Stomach (tissue), 9 donors: ENCODE results near the gene TK2. TPM values are rescaled to one million over a fixed set of nuclear protein-coding genes. Genes with fewer than 3 reads are reported as not detected.
"Not testable (repeated sequence)": the region's sequence is repeated elsewhere in the genome, so short reads cannot be mapped to it uniquely, and the experiment has no call there.

Experiments
- DNase-seq, 2 donors: peaks; one replicate each; pipeline versions ENCODE4 v3.0.0 to v3.0.0-alpha.2; 2013 to 2019
- H3K27ac ChIP-seq, 5 donors: fragments of 200-600 bp in 4 of 5; sonication (generic) in 4 of 5; one replicate each; pipeline ENCODE4 v1.5.1; 2013 to 2019; ENCODE audit warnings: mild to moderate bottlenecking in 1 of 5, moderate library complexity in 1 of 5
- H3K27me3 ChIP-seq, 3 donors: fragments of 200-600 bp; sonication (generic); one replicate each; pipeline ENCODE4 v1.5.1; 2017 to 2019; ENCODE audit warnings: mixed run types in 1 of 3
- H3K36me3 ChIP-seq, 4 donors: fragments of 200-600 bp; sonication (generic); 1 replicate in 3 of 4; 2 replicates in 1 of 4; pipeline ENCODE4 v1.5.1; 2016 to 2019
- H3K4me1 ChIP-seq, 4 donors: fragments of 200-600 bp; sonication (generic); one replicate each; pipeline ENCODE4 v1.5.1; 2016 to 2019
- H3K4me3 ChIP-seq, 4 donors: fragments of 200-600 bp; sonication (generic) in 3 of 4; one replicate each; pipeline ENCODE4 v1.5.1; 2016 to 2019; ENCODE audit warnings: mild to moderate bottlenecking in 1 of 4
- H3K9me3 ChIP-seq, 4 donors: fragments of 200-600 bp; sonication (generic); one replicate each; pipeline ENCODE4 v1.5.1; 2016 to 2019
- CTCF ChIP-seq, 7 experiments: fragments of 450-650 bp in 4 of 7; fragments of 200-600 bp in 3 of 7; sonication (generic) in 3 of 7; IDR thresholded peaks; one replicate each; pipeline ENCODE4 v1.5.1; 2016 to 2019; ENCODE audit warnings: antibody characterized with exemption in 7 of 7, control low read depth in 2 of 7, mild to moderate bottlenecking in 1 of 7
- EP300 ChIP-seq: sonication (generic); formaldehyde crosslinking; IDR thresholded peaks from one replicate; pipeline ENCODE4 v1.6.1; 2017; ENCODE audit warnings: antibody characterized with exemption
- POLR2A ChIP-seq, 4 donors: fragments of 450-650 bp; IDR thresholded peaks; one replicate each; pipeline ENCODE4 v1.6.1; 2016; ENCODE audit warnings: antibody characterized with exemption in 4 of 4, control low read depth in 2 of 4, mild to moderate bottlenecking in 1 of 4, moderate library complexity in 1 of 4
- POLR2AphosphoS5 ChIP-seq, 3 donors: sonication (generic); formaldehyde crosslinking; IDR thresholded peaks; one replicate each; pipeline ENCODE4 v1.6.1; 2016; ENCODE audit warnings: antibody characterized with exemption in 3 of 3
- WGBS, 5 donors: extraction: QIAGEN DNeasy Blood & Tissue Kit in 3 of 5; methylation state at CpG; one replicate each; pipeline versions ENCODE4 v1.1.5 to v1.1.7; 2013 to 2018; 5-methylcytosine and 5-hydroxymethylcytosine counted together
- intact Hi-C: fragments of 100-400 bp; cut with DNase I; formaldehyde crosslinking; loops from one replicate; pipeline ENCODE4 v1.15.1; 2023; ENCODE audit warnings: low total_unique reads
- polyA plus RNA-seq, 3 donors: library from polyadenylated mRNA; stranded (reverse); fragments of 200-250 nt; gene quantifications; one replicate each; pipeline ENCODE4 v1.2.3, GENCODE V29; 2013
- total RNA-seq, 5 donors: library from RNA; depleted of rRNA; stranded (reverse); fragments of >200 nt; gene quantifications; one replicate each; pipeline versions ENCODE4 v1.1.0 to v1.2.3, GENCODE V29; 2014 to 2016
- donor health status: healthy with polysubstance abuse.
- donor health status: Bipolar disorder and iron deficiency.
- donor health status: healthy.

Gene TK2
- total and polyA plus RNA-seq, 8 donors = 9.8 to 25.0 (median 14.9) TPM

DNA sequence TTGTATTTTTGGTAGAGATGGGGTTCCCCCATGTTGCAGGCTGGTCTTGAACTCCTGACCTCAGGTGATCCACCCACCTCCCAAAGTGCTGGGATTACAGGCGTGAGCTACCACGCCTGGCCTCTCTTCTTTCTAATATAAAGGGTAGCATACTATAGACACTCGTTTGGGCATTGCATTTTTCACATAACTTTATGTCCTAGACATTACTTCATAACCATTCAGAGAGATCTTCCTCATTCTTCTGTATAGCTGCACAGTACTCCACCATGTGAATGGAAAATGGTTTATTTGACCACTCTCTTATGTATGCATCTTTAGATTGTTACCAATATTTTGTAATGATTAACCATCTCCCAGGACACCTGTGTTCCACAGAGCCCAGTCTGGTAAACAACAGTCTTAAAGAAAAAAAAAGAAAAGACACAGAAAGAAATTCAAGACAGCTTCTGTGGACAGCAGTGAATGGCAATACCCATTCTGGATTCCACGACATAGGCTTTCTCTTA is 42.1 kb downstream of the TK2 start:
- TF ChIP-seq EP300 (no peak), CTCF (IDR thresholded peaks at IDR 0.05) (no peak), POLR2AphosphoS5 (IDR thresholded peaks at IDR 0.05) (no peak), POLR2A (IDR thresholded peaks at IDR 0.05) (no peak)
- DNase-seq = no peak
- no peak overlapping the region for H3K4me3 ChIP-seq

DNA sequence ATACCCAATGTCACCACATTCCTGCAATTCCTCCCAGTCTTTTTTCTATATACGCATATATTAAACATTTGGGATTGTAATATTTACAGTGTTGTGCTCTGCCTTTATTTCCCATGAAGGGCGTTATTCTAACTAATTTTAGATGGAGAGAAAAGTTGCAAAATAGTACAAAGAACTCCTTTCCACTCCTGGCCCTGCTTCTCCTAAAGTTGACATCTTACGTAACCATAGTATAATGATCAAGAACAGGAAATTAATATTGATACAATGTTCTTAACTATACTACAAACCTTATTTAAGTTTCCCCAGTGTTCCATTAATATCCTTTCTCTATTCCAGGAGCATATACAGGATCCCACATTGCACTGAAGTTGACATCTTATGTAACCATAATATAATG is 46.3 kb downstream of the TK2 start:
- no peaks in the 10 kb centered on the region for H3K9me3 ChIP-seq
- no peak overlapping the region for H3K27ac ChIP-seq
- DNase-seq = no peak
- no peak for TF ChIP-seq POLR2AphosphoS5 (IDR thresholded peaks at IDR 0.05)
- no peak for TF ChIP-seq POLR2A (IDR thresholded peaks at IDR 0.05)
- TF ChIP-seq EP300 = no peak
- no peak for TF ChIP-seq CTCF (IDR thresholded peaks at IDR 0.05)
- peaks cover 0 to 16% (median 0%) of the 10 kb centered on the region in 4 donors for H3K36me3 ChIP-seq
- H3K4me1 ChIP-seq = peaks cover under 1 to 30% (median 21%) of the 10 kb centered on the region in 4 donors
- no peak overlapping the region for H3K4me3 ChIP-seq
- 73 to 93% (median 88%) methylated on average over 3 of the region's 3 CpGs for WGBS, 5 donors
- intact Hi-C loops = no loop called here
- no peaks in the 10 kb centered on the region for H3K27me3 ChIP-seq

More for the DNA sequence above, 42.1 kb downstream of the TK2 start:
- intact Hi-C loops = no loop called here
- peaks cover 0 to 33% (median 8%) of the 10 kb centered on the region in 4 donors for H3K36me3 ChIP-seq
- no peaks in the 10 kb centered on the region for H3K27me3 ChIP-seq
- WGBS, 5 donors = 73 to 79% (median 77%) methylated on average over 4 of the region's 4 CpGs
- peak overlapping the region in 3 of 5 donors; percentile 27 to 69 (median 54) for H3K27ac ChIP-seq
- H3K4me1 ChIP-seq = peaks cover 29 to 58% (median 45%) of the 10 kb centered on the region in 4 donors
- no peaks in the 10 kb centered on the region for H3K9me3 ChIP-seq

GRCh38 chr16:66503030-66503429 is 46.9 kb downstream of the TK2 start:
- intact Hi-C loops = no loop called here
- DNase-seq = no peak
- H3K9me3 ChIP-seq = no peaks in the 10 kb centered on the region
- no peak overlapping the region for H3K4me3 ChIP-seq
- peaks cover 0 to 10% (median 0%) of the 10 kb centered on the region in 4 donors for H3K36me3 ChIP-seq
- H3K27ac ChIP-seq = peak overlapping the region in 4 of 5 donors; percentile 20 to 38 (median 34)
- peaks cover 0 to 24% (median 15%) of the 10 kb centered on the region in 4 donors for H3K4me1 ChIP-seq
- TF ChIP-seq EP300 (no peak), POLR2AphosphoS5 (IDR thresholded peaks at IDR 0.05) (no peak), POLR2A (IDR thresholded peaks at IDR 0.05) (no peak), CTCF (IDR thresholded peaks at IDR 0.05) (no peak)
- WGBS, 5 donors = 78 to 92% (median 88%) methylated on average over 2 of the region's 2 CpGs
- H3K27me3 ChIP-seq = no peaks in the 10 kb centered on the region

DNA sequence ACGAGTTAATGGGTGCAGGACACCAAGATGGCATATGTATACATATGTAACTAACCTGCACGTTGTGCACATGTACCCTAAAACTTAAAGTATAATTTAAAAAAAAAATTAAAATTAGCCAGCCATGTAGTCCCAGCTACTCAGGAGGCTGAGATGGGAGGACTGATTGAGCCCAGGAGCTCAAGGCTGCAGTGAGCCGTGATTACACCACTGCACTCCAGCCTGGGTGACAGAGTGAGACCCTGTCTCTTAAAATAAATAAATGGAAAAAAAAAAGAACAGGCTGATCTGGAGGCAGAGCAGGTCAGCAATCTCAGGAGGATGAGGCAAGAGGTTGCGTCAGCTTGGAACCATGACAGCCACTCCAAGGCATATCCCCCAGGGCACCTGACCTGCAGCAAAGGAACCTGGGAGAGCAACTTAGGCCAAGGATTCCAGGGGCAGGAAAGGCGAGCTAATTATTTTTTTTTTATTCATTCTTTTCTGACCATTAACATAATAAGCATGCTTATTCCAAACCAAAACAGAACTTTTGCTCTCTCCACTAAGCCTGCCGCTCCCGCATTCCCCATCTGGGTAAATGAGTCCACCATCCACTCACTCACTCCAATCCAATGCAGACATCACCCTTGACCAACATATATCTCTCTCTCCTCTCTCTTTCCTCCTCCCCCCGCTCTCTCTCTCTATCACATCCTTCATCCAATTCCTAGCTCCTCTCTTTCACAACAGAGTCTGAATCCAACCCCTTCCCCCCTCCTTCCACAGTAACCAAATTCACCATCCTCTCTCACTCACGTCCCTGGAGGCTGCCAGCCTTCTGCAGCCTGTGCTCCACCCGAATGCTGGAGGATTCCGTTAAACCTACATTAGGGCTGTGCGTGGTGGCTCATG is 47.7 kb downstream of the TK2 start:
- Histone ChIP-seq H3K36me3 (peaks cover 0 to 5% (median 0%) of the 10 kb centered on the region in 4 donors), H3K9me3 (no peaks in the 10 kb centered on the region), H3K4me1 (peaks cover 0 to 19% (median 11%) of the 10 kb centered on the region in 4 donors), H3K27me3 (no peaks in the 10 kb centered on the region), H3K27ac (peak overlapping the region in 4 of 5 donors; percentile 20 to 38 (median 34)), H3K4me3 (no peak overlapping the region)
- TF ChIP-seq EP300 (no peak), POLR2AphosphoS5 (IDR thresholded peaks at IDR 0.05) (peak in 1 of 3 donors; percentile 37), POLR2A (IDR thresholded peaks at IDR 0.05) (no peak), CTCF (IDR thresholded peaks at IDR 0.05) (no peak)
- WGBS, 5 donors = 77 to 89% (median 86%) methylated on average over 12 of the region's 12 CpGs
- peak in 1 of 2 donors; percentile 28 for DNase-seq
- intact Hi-C loops = no loop called here

GRCh38 chr16:66501563-66501962 is 48.4 kb downstream of the TK2 start:
- 90 to 96% (median 94%) methylated on average over 3 to 4 of the region's 4 CpGs for WGBS, 5 donors

DNA sequence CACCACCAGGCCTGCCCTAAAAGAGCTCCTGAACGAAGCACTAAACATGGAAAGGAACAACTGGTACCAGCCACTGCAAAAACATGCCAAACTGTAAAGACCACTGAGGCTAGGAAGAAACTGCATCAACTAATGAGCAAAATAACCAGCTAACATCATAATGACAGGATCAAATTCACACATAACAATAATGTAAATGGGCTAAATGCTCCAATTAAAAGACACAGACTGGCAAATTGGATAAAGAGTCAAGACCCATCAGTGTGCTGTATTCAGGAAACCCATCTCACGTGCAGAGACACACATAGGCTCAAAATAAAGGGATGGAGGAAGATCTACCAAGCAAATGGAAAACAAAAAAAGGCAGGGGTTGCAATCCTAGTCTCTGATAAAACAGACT is 52.0 kb downstream of the TK2 start:
- H3K27me3 ChIP-seq, H3K4me3 ChIP-seq, H3K9me3 ChIP-seq, H3K27ac ChIP-seq, intact Hi-C loops, DNase-seq, H3K36me3 ChIP-seq, H3K4me1 ChIP-seq: not testable (repeated sequence)
- 83 to 91% (median 84%) methylated on average over 1 of the region's 2 CpGs for WGBS, 5 donors

More at GRCh38 chr16:66501563-66501962, 48.4 kb downstream of the TK2 start:
- H3K4me1 ChIP-seq = peaks cover 0 to 19% (median 11%) of the 10 kb centered on the region in 4 donors
- intact Hi-C loops, H3K27ac ChIP-seq, H3K4me3 ChIP-seq, H3K9me3 ChIP-seq, DNase-seq, H3K36me3 ChIP-seq, H3K27me3 ChIP-seq: not testable (repeated sequence)

- H3K4me1 ChIP-seq, H3K4me3 ChIP-seq, H3K9me3 ChIP-seq, intact Hi-C loops, H3K27ac ChIP-seq, H3K36me3 ChIP-seq, H3K27me3 ChIP-seq: not testable (repeated sequence)
- WGBS, 5 donors = 86 to 95% (median 93%) methylated on average over 1 to 8 of the region's 10 CpGs
- peak in 1 of 2 donors; percentile 5 for DNase-seq
Measured at GRCh38 chr16:66496226-66496625, 53.7 kb downstream of the TK2 start.
